NCI-H69 (cell line): Measurements from ENCODE around the gene TMEM190.
"Not testable (repeated sequence)": the region's sequence is repeated elsewhere in the genome, so short reads cannot be mapped to it uniquely, and the experiment has no call there.

Experiments
- DNase-seq: peaks from one replicate; lab custom pipeline; 2025; lab: John Stamatoyannopoulos, UW

TMEM190 gene

DNA sequence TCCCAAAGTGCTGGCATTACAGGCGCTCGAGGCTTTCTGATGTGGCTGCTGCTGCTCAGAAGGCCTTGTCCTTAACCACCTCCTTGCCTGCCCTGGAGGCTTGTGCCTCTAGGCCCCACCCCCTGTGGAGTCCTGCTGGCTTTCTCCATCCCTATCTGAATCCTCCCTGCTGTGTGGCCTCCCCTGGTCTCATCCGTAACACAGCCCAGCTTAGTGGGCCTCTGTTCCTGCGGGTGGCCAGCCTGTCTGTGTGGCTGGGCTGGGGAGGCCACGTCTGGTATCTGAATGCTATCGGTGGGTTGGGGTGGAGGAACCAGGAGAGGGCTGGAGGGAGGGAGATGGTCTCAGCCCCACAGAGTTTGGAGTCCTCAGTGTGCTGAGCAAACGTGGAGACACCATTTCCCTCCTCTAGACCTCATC, 13.8 kb downstream of the TMEM190 start:
- DNase-seq = peak; percentile 41

DNA sequence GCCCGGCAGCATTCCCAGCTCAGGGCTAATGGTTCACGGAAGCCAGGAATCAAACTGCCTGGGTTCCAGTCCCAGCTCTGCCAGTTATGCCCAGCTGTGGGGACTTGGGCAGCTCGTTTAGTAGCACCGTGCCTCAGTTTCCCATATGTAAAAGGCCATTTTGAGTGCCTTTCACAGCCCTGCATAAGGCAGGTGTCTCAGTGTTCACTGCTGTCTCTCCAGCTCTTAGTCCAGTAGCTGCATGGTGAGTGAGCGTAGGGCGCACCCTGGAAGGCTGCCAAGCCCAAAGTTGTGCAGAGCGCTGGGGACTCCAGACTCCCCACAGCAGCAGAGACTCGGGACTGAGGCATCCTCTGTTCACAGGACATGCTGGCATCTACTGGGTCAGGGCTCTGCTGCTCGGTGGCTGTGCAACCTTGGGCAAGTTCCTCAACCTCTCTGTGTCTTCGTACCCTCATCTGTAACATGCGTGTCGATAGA, 14.6 kb downstream of the TMEM190 start:
- DNase-seq = no peak

DNA sequence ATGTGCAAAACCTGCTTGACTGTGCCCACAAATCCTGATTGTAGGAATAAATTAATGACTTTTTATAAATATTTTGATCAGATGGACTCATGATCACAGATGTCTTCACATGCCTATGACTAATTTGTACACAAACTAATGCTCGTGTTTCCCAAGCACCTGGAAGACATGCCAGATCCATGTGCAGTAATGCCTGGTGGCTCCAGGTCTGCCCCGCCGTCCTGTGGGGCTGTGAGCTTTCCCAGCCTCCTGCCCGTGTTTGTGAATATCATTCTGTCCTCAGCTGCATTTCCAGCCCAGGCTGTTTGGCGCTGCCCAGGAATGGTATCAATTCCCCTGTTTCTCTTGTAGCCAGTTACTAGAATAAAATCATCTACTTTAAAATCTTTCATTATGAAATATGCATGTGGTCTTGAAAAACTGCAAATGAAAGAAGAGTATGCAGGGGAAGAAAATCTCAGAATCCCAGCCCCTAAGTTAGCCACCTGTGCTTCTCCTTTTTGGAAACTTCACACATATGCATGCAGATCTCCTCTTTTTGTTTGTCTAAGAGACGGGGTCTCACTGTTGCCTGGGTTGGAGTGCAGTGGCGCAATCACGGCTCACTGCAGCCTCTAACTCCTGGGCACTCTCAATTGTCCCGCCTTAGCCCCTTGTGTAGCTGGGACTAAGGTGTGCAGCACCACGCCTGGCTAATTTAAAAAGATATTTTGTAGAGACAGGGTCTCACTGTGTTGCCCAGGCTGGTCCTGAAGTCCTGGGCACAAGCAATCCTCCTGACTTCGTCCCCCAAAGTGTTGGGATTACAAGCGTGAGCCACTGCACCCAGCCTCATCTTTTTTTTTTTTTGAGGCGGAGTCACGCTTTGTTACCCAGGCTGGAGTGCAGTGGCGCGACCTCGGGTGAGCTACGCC, 15.3 kb downstream of the TMEM190 start:
- DNase-seq = no peak

DNA sequence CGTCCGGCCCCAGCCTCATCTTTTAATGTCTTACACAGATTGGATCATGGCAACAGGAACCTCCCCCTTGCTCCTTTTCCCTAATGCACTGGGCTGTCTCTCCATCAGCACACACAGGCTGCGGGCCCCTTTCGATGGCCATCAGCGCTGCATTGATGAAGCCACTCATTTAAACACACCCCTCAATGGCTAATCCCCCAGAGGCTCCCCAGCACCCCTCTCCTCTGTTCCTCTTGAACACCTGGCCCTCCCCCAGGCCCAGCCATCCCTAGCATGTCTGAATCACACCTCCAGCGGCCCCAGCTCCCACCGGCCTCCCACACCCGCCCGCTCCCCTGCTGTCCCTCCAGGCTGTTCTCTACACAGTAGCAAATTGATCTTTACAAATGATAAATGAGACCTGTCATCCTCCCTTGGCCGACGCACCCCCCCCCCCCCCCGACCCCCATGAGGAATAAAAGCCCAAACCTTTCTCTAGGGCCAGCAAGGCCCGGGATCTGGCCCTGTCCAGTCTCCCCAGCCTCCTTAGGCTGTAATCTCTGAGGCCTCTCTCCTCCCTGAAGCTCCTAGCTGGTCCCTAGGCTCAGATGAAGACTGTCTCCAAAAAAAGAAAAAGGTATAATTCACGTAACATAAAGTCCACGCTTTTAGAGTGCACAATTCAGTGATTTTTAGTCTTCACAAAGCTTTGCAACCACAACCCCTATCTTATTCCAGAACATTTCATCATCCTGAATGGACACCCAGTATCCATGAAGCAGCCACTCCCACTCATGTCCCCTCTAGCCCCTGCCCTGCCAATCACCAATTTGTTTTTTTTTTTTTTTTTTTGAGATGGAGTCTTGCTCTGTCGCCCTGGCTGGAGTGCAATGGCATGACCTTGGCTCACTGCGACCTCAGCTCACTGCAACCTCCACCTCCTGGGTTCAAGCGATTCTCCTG, 16.5 kb downstream of the TMEM190 start:
- peak; percentile 63 for DNase-seq

DNA sequence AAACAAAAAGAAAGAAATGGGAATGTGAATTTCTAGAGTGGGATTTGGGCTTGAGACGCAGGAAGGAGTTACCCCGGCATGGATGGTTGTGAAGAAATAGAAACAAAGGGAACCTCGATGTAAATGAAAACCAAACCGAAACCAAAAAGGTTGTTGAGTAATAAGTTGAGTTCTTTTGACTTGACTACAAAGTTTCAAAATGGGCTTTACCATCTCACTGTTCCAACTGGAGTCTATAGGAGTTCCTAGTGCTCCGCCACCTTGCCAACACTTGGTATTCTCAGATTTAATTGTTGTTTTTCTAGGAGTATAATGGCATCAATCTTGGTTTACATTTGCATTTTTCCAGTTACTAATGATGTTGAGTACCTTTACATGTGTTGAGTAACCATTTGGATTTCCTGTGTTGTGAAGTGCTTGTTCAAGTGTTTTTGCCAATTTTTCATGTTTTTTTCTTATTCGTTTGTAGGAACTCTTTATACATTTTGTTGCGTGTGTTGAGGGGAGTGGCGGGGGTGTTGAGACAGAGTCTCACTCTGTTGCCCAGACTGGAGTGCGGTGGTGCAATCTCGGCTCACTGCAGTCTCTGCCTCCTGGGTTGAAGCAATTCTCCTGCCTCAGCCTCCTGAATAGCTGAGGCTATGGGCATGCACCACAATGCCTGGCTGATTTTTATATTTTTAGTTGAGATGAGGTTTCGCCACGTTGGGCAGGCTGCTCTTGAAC, 21.7 kb downstream of the TMEM190 start:
- no peak for DNase-seq

DNA sequence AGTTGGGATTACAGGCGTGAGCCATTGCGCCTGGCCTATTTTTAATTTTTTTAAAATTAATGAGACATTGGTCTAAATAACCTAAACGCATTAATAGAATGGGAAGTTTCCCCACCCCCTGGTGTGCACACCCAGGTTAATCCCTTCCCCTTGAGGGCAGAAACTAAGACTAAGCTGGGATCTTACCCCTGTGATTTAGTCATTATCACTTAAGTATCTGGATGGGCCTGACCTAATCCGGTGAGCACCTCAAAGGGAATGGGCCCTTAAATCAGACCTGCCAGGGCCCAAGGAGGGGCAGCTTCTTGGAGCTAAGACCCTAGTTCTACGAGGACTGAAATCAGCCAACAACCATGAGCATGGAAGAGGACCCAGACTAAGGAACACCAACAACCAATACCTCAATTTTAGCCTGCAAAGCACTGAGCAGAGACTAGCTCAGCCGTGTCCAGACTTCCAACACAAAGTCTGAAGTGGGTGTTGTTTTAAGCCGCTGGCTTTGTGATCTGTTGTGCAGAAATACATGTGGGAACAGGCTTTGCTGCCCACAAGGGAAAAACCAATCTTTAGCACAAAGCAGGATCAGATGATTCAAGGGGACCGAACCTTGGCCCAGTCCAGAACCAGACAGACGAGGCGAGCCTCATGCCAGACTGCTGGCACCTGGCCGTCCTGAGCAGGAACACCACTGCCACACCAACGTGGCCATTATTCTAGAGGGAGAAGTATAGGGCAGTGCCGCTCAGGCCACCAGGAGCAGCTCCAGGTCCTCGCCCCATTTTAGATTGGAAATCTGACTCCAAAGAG, 23.9 kb downstream of the TMEM190 start:
- no peak for DNase-seq

DNA sequence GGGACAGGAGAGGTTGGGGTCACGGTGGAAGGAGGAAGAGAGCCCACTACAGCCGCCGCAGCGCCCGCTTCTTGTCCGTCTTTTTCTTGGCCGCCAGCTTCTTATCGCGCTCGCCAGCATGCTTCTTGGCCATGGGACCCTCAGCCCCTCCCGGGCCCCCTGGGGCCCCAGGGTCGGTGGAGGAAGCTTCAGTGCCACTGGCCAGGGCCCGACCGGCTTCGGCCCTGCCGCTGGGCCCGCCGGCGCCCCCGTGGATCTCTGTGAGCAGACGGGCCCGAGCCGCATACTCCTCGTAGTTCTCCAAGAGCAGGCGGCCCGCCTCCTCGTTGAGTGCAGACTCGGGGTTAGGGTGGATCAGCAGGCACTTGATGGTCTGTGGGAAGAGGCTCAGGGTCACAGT, 24.8 kb downstream of the TMEM190 start:
- DNase-seq = not testable (repeated sequence)

DNA sequence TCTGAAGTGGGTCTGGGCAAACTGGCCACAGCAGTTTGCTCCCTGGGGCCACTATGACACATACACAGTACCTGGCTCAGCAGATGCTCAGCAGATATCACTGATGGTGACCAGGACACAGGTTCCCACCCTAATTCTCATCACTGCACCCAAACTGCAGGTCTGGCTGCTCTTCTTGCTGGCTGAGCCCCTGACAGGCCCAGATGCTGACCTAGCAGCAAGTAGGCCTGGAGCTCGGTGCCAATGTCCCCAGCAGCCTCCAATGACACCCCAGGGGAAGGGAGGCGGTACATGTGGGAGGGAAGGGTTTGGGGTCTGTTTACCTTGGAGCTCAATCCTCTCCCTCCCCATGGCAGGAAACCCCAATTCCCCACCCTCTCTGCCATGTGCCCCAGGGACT, 25.9 kb downstream of the TMEM190 start:
- DNase-seq = no peak

DNA sequence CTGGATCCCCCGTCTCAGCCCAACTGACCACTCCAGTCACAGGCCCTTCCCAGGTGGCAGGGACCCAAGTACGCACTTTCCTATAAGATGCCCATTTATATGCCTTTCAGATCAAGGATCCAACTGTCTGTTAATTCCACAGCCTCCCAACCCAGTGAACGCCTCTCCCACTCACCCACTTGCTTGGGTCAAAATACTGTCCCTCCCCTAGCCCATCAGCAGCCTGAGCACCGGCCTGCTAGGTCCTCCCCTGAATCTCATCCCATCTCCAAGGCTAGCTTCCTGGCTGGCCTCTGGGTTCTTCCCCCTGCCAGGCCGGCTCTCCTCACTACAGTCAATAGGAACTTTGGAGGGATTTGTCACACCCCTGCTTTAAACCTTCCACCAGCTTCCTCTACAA, 29.0 kb downstream of the TMEM190 start:
- DNase-seq = no peak

DNA sequence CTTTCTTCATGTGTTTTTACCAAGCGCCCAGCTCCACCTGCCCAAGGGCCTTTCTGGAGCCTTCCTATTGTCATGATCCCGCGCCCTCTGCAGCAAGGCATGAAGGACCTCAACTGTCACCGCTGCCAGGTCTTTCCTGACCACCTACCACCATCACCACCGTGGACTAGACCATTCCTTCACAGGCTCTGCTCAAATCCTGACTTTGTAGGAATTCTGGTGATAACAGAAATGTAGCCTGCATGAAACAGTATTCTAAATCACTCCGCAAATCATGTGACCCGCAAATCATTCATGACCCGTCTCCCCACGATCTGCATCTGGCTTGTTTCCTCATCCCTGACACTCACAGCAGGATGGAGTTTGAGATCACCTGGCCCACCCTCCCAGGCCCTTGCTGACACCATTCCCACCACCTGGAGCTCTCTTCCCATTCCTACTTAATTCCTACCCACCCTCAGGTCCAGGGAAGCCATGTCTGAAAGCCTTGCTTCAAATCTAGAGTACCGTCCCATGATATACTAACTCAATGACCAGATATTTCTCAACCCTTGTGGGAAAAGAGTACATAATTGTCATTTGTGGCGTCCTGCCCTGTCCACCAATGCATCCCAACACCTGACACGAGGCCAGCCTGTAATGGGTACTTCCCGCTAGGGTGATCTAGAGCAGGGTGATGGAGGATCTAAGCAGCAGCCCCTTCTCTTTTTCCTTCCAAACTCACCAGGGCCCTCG, 29.6 kb downstream of the TMEM190 start:
- no peak for DNase-seq

DNA sequence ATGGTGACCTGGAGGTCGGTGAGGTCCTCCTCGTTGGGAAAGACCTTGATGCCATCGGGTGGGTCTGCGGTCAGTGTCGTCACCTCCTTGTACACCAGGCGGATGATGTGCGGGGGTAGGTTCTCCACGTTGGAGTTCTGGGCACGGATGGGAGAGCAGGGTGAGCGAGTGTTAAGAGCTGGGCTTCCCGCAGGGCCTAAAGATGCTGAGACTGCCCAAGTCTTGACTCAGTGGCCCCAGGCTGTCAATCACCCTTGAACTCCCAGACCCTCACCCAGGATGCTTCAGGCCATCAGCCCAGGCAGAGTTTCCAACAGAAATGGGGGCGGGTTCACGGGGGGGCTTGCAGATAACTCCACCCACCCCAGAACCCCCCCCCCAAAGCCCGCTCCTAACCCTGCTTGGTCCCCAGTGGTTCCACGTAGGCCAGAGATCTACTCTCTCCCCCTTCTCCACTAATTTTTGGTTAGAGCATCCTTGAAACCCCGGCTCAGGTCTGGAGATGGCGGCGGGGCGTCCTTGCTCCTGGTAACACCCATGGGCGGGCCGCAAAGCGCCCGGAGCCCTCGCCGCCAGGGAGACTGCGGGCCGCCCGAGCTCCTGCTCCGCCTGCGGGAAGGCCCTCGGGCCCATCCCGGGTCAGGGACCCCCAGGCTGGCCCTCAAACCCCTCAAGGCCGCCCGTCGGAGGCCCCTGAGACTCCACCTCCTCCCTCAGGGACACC, 30.4 kb downstream of the TMEM190 start:
- DNase-seq = peak; percentile 62

DNA sequence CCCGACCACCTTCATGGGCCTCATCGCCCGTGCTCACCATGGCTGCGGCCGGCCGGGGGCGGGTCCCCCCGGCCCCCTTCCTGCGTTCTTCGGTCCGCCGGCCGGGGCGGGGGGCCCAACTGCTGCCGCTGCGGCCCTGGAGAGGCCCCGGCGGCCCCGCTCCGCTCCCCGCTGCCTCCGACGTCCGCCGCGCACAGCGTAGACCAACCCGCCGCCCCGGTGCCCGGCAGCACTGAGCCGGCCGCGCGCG, 30.8 kb downstream of the TMEM190 start, which contains the start of gene UBE2S:
Gene UBE2S (minus strand): TSS at position 239 of the 250 bp plus-strand sequence. CDS start 199 bp downstream, at position 40.
- DNase-seq = not testable (repeated sequence)

DNA sequence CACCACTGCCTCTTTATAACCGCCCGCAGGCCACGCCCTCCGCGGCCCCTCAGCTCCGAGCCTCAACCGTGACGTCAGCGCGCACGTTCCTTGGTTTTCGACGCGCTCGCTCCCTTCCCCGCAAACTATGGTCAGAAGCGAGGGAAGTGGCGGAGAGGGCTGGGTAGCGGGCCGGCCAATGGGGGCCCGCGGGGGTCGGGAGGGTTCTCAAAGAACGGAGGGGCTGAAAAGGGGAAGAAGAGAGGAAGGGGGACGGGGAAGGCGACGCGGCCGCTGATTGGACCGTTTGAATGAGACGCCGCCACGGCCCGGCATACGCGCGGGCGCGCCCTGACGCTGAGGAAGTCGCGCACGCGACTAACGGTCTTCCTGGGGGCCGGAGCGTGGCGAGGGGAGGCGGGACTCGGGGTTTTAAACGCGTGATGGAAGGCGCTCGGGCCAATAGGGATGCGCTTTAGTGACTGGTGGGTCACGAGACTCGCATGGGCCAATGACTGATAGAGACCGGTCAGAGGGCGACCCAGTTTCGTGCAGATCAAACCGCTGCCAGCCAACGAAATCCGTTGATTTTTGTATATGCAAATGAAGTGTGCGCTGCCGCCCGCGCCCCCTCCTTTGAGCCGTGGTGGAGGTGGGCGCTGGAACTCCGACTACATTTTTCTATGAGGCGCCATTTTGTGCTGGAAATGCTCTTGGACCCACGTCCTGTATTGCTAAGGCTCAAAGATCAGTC, 31.3 kb downstream of the TMEM190 start:
- DNase-seq = peak; percentile 100

DNA sequence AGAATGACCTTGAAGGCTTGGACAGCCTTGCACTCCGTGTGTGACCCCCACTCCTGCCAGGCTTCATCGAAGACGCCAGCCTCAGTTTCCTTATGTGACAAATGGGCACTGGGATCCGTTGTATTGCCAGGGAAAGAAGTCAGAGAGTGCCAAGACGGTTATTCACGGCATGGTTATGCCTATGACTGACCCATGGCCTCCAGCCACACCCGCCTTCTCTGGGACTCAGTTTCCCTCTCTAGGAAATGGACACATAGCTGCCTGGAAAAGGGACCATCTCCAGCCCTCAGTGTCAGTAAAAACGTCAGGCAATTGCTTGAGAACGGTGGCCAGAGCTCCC, 31.9 kb downstream of the TMEM190 start:
- no peak for DNase-seq

DNA sequence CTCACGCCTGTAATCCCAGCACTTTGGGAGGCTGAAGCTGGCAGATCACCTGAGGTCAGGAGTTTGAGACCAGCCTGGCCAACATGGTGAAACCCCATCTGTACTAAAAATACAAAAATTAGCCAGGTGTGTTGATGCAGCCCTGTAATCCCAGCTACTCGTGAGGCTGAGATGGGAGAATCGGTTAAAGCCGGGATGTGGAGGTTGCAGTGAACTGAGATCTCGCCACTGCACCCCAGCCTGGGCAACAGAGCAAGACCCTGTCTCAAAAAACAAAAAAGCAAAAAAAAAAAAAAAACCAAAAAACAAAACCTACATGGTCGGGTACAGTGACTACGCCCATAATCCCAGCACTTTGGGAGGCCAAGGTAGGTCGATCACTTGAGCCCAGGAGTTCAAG, 32.6 kb downstream of the TMEM190 start:
- DNase-seq = not testable (repeated sequence)

DNA sequence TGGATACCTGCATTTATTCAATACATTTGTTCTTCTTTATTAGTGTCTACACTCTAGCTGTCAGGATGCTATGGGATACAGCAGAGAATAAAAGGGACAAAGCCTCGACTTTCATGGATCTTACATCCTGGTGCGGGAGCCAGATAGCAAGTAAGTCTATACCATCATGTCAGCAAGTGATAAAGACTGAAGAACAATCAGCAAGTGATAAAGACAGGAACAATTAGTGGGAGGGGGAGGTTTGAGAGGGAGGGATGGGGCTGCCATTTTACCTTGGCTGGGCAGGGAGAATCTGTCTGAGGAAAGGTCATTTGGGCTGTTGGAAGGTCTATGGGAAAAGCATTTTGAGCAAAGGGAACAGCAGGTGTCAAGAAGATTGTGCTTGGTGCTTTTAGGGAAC, 33.5 kb downstream of the TMEM190 start:
- DNase-seq = no peak

DNA sequence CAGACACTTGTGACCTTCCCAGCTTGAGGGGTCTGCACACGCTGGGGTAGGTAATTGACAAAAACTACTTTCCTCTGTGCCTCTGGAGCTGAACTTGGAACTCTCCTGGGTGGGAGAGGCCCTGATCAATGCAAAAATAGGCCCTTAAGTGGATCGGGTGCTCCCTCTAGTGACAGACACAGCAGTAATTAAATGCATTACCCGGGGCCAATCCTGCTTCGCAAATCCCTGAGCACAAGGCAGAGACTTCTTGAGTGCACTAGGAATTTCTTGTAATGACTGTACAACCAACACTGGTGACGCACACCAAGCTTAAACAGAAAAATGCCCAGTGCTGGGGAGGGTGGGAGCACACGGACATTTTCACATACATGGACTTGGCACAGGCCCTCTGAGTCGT, 41.6 kb downstream of the TMEM190 start:
- peak; percentile 87 for DNase-seq

DNA sequence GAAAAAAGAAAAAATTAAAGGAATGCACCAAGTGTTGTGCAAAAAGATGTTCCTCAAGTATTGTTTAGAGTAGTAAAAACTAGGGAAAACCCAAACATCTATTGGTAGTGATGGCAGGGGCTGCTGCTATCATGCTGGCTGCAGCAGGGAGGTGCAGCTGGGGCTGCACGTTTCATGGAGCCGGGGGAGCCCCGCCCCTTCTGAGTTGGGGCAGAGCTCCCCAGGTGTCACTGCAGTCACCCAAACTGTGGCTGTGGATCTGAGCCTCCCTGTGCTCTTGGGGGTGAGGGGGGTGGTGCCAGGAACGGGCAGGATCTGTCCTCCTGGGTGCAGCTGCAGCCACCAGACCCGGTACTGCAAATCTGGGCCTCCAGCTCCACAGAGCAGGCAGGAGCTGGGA, 42.5 kb downstream of the TMEM190 start:
- DNase-seq = no peak

DNA sequence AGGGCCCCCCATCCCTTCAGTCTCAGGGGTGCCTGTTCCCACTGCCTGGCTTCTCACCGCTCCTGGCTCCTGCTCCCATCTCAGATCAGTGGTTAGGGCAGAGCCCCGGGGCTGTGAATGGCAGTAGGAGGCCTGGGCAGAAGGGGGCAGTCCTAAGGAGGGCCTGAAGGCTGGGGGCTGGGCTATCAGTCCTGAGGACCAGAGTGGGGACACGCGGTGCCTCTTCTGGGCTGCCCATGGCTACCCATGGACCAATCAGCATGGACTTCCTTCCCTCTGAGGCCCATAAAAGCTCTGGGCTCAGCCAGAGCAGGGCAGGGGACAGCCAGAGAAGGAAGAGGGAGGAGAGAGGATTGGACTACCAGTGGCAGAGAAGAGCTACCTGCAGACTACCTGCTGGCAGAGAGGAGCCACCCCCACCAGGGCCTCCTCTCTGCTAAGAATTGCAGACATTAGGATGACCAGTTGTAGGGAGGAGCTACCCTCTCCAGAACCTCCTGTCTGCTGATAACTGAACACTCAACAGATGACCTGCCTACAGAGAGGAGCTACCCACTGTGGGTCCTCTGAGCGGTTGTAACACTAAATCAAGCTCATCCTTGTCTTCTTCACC, 43.1 kb downstream of the TMEM190 start:
- no peak for DNase-seq
